ENCODE measurements around the gene IGSF3. TPM values are rescaled to one million over a fixed set of nuclear protein-coding genes. Genes with fewer than 3 reads are reported as not detected.

Gene IGSF3
- total RNA-seq, 1 donor from 2014 or later = 29.4 TPM

DNA sequence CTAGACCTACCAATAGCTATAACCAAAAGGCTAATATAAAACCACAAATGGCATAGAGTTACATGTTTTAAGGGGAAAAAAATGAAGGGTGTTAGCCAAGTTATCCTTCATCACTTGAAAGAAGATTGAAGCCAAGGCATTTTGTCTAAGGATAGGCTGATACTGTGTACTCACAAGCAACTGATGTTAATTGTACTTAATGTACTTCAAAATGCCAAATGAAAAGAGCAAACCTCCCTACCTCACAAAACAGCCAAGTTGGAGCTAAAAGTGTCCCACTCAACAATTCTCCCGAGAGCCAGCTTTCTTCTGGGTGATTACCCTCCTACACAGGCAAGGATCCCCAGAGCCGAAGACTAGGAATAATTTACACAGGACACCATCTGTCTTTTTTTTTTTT is 4.4 kb upstream of the IGSF3 start:
- Mint-ChIP-seq H3K27me3 (ENCODE audit: unreplicated experiment) (peaks cover 6% of the 10 kb centered on the region), H3K27ac (ENCODE audit: unreplicated experiment) (no peak overlapping the region), H3K4me1 (ENCODE audit: unreplicated experiment) (no peaks in the 10 kb centered on the region), H3K36me3 (ENCODE audit: low read depth, unreplicated experiment) (no peaks in the 10 kb centered on the region), H3K9me3 (ENCODE audit: unreplicated experiment) (no peaks in the 10 kb centered on the region), H3K4me3 (ENCODE audit: unreplicated experiment) (no peak overlapping the region)
- no peak for DNase-seq (ENCODE audit: low spot score)
- TF ChIP-seq, protein P1, sequence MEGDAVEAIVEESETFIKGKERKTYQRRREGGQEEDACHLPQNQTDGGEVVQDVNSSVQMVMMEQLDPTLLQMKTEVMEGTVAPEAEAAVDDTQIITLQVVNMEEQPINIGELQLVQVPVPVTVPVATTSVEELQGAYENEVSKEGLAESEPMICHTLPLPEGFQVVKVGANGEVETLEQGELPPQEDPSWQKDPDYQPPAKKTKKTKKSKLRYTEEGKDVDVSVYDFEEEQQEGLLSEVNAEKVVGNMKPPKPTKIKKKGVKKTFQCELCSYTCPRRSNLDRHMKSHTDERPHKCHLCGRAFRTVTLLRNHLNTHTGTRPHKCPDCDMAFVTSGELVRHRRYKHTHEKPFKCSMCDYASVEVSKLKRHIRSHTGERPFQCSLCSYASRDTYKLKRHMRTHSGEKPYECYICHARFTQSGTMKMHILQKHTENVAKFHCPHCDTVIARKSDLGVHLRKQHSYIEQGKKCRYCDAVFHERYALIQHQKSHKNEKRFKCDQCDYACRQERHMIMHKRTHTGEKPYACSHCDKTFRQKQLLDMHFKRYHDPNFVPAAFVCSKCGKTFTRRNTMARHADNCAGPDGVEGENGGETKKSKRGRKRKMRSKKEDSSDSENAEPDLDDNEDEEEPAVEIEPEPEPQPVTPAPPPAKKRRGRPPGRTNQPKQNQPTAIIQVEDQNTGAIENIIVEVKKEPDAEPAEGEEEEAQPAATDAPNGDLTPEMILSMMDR (IDR thresholded peaks at IDR 0.05; ENCODE audit: unreplicated experiment) = no peak

DNA sequence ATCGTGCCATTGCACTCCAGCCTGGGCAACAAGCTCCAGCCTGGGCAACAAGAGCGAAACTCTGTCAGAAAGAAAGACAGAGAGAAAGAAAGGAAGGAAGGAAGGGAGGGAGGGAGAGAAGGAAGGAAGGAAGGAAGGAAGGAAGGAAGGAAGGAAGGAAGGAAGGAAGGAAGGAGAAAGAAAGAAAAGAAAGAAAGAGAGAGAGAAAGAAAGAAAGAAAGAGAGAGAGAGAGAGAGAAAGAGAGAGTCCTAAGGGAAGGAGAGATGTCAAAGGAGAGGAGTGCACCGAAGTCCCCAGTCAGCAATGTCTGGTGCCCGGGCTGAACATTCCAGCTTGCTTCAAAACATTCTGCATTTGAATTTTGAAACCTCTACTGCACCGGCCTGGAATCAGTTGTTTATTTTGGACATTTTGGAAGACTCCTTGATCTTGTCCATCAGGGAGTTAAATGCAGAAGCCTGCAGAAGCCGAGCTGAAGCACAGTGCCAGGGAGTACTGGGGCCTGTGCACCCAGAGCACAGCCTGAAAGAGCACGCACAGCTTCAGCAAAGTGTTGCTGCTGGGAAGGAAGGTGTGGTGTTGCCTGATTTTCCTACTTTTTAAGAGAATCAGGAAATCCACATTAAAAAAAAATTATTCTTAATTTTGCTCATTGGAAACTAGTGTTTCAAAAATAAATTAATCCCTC is 3.7 kb upstream of the IGSF3 start:
- H3K4me3 Mint-ChIP-seq (ENCODE audit: unreplicated experiment) = no peak overlapping the region
- H3K27me3 Mint-ChIP-seq (ENCODE audit: unreplicated experiment) = peaks cover 6% of the 10 kb centered on the region
- no peaks in the 10 kb centered on the region for H3K36me3 Mint-ChIP-seq (ENCODE audit: low read depth, unreplicated experiment)
- peaks cover 5% of the 10 kb centered on the region for H3K4me1 Mint-ChIP-seq (ENCODE audit: unreplicated experiment)
- no peaks in the 10 kb centered on the region for H3K9me3 Mint-ChIP-seq (ENCODE audit: unreplicated experiment)
- H3K27ac Mint-ChIP-seq (ENCODE audit: unreplicated experiment) = no peak overlapping the region
- no peak for DNase-seq (ENCODE audit: low spot score)
- TF ChIP-seq, protein P1 (IDR thresholded peaks at IDR 0.05; ENCODE audit: unreplicated experiment) = no peak

DNA sequence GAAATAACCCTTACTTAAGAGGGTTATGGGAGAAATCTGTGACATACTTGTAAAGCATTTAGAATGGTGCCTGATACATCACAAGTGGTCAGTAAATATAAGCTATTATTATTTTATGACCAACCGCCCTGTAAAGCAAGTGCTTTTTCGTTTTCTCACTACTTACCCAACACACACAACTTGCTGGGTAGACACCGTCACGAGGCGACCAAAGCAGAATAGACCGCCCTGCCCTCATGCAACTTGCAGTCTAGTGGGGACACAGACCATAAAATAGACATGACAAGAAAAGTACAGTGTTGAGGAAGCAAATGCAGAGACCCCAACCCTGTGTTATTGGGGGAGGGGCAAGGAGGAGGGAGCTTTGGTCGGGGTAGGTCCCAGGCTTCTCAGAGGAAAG is 744 bp upstream of the IGSF3 start:
- Mint-ChIP-seq H3K36me3 (ENCODE audit: low read depth, unreplicated experiment) (peaks cover 7% of the 10 kb centered on the region), H3K9me3 (ENCODE audit: unreplicated experiment) (no peaks in the 10 kb centered on the region), H3K4me1 (ENCODE audit: unreplicated experiment) (peaks cover 19% of the 10 kb centered on the region), H3K4me3 (ENCODE audit: unreplicated experiment) (peak overlapping the region; percentile 88), H3K27ac (ENCODE audit: unreplicated experiment) (no peak overlapping the region), H3K27me3 (ENCODE audit: unreplicated experiment) (peaks cover 6% of the 10 kb centered on the region)
- DNase-seq (ENCODE audit: low spot score) = no peak
- TF ChIP-seq, protein P1 (IDR thresholded peaks at IDR 0.05; ENCODE audit: unreplicated experiment) = no peak

DNA sequence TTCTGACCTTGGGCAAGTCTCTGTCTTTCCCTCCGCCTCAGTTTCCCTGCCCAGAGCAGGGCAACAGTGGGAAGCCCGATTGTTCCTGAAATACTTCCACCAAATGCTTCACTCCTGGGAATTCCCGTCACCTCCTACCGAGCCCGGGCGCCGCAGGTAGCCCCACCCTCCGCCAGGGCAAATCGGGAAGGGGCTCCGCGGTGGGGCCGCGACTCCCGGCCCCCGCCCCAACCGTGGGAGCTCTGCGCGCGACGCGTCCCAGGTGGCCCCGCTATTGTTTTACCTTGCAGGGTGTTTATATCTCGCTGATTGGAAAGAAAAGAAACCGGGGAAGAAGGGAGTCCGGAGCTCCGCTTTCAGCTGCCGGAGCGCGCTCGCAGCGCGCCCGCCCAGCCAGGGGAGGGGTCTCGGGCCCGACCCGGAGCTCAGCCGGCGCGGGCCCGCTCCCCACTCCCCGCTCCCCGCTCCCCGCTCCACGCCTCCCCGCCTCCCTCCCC is 407 bp downstream of the IGSF3 start:
- Mint-ChIP-seq H3K36me3 (ENCODE audit: low read depth, unreplicated experiment) (peaks cover 7% of the 10 kb centered on the region), H3K27ac (ENCODE audit: unreplicated experiment) (no peak overlapping the region), H3K4me3 (ENCODE audit: unreplicated experiment) (peak overlapping the region; percentile 95), H3K9me3 (ENCODE audit: unreplicated experiment) (no peaks in the 10 kb centered on the region), H3K27me3 (ENCODE audit: unreplicated experiment) (peaks cover 6% of the 10 kb centered on the region), H3K4me1 (ENCODE audit: unreplicated experiment) (peaks cover 23% of the 10 kb centered on the region)
- TF ChIP-seq, protein P1 (IDR thresholded peaks at IDR 0.05; ENCODE audit: unreplicated experiment) = no peak
- DNase-seq (ENCODE audit: low spot score) = no peak

All from endothelial cell (in vitro differentiated cells).